ENCODE data around the gene FAM177A1.

The FAM177A1 gene

DNA sequence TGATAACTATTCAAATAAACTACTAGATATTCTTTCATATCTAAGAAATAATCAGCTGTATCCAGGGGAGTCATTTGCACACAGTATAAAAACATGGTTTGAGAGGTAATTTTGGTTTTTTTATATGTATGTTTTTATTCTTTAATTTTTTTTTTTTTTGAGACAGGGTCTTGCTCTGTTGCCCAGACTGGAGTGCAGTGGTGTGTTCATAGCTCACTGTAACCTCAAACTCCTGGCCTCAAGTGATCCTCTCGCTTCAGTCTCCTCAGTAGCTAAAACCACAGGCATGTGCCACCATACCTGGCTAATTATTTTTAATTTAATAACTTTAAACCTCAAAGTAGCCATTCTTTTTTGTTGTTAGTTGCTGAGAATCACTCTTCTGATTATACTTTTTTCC is 78.1 kb downstream of the FAM177A1 start:
- CTCF ChIA-PET: interaction anchor here (0.6 to 0.9 kb wide), 3 partner anchors 16 to 298 kb away, joined by 3 read pairs; no protein-coding TSS in a partner anchor
- H3K4me1 ChIP-seq (ENCODE audit: control insufficient read depth, insufficient read depth, low read length): peaks cover 4% of the 10 kb centered on the region; the same call in 1 of the 2 replicates
- H3K4me3 ChIP-seq (ENCODE audit: low read depth, low read length): no peak overlapping the region
- no peak overlapping the region for H3K27ac ChIP-seq (ENCODE audit: extremely low read depth, low read depth, low read length)
- TF ChIP-seq ZNF184 (tag by site-specific recombination; IDR thresholded peaks at IDR 0.05) (no peak), ZNF555 (tag by site-specific recombination; conservative IDR thresholded peaks at IDR 0.05) (no peak), ZNF138 (tag by site-specific recombination; IDR thresholded peaks at IDR 0.05; ENCODE audit: borderline replicate concordance) (no peak), ZNF26 (tag by site-specific recombination; IDR thresholded peaks at IDR 0.05) (no peak), ZNF558 (tag by site-specific recombination; IDR thresholded peaks at IDR 0.05) (no peak), REPIN1 (tag by site-specific recombination; IDR thresholded peaks at IDR 0.05; ENCODE audit: low read depth) (no peak), ZNF221 (tag by site-specific recombination; IDR thresholded peaks at IDR 0.05; ENCODE audit: borderline replicate concordance) (no peak), ZNF571 (tag by site-specific recombination; IDR thresholded peaks at IDR 0.05) (no peak), ZEB2 (tag by site-specific recombination; IDR thresholded peaks at IDR 0.05) (no peak)
- TF ChIP-seq, protein P1, sequence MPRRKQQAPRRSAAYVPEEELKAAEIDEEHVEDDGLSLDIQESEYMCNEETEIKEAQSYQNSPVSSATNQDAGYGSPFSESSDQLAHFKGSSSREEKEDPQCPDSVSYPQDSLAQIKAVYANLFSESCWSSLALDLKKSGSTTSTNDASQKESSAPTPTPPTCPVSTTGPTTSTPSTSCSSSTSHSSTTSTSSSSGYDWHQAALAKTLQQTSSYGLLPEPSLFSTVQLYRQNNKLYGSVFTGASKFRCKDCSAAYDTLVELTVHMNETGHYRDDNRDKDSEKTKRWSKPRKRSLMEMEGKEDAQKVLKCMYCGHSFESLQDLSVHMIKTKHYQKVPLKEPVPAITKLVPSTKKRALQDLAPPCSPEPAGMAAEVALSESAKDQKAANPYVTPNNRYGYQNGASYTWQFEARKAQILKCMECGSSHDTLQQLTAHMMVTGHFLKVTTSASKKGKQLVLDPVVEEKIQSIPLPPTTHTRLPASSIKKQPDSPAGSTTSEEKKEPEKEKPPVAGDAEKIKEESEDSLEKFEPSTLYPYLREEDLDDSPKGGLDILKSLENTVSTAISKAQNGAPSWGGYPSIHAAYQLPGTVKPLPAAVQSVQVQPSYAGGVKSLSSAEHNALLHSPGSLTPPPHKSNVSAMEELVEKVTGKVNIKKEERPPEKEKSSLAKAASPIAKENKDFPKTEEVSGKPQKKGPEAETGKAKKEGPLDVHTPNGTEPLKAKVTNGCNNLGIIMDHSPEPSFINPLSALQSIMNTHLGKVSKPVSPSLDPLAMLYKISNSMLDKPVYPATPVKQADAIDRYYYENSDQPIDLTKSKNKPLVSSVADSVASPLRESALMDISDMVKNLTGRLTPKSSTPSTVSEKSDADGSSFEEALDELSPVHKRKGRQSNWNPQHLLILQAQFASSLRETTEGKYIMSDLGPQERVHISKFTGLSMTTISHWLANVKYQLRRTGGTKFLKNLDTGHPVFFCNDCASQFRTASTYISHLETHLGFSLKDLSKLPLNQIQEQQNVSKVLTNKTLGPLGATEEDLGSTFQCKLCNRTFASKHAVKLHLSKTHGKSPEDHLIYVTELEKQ (tag by site-specific recombination; IDR thresholded peaks at IDR 0.05; ENCODE audit: borderline replicate concordance): no peak
- TF ChIP-seq, protein P2, sequence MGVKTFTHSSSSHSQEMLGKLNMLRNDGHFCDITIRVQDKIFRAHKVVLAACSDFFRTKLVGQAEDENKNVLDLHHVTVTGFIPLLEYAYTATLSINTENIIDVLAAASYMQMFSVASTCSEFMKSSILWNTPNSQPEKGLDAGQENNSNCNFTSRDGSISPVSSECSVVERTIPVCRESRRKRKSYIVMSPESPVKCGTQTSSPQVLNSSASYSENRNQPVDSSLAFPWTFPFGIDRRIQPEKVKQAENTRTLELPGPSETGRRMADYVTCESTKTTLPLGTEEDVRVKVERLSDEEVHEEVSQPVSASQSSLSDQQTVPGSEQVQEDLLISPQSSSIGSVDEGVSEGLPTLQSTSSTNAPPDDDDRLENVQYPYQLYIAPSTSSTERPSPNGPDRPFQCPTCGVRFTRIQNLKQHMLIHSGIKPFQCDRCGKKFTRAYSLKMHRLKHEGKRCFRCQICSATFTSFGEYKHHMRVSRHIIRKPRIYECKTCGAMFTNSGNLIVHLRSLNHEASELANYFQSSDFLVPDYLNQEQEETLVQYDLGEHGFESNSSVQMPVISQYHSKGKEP (tag by site-specific recombination; IDR thresholded peaks at IDR 0.05): no peak
- H3K9me3 ChIP-seq (ENCODE audit: control insufficient read depth, insufficient read depth, low read depth, low read length): no peaks in the 10 kb centered on the region
- POLR2A ChIA-PET: interaction anchor here (0.7 to 1.1 kb wide), 2 partner anchors 78 to 168 kb away, joined by 3 to 5 read pairs; partner anchors contain the start of genes FAM177A1 and PSMA6
- H3K36me3 ChIP-seq (ENCODE audit: control insufficient read depth in 2 of 2, insufficient read depth in 1 of 2, low read length in 2 of 2): peaks cover 7 to 10% of the 10 kb centered on the region in 2 experiments
